GM23338 (cell line): ENCODE data around the gene RELL2.

ENCODE experiments used
- CREB1 ChIP-seq: fragments of 250-450 bp; sonication (Bioruptor Pico); IDR thresholded peaks from 2 replicates; pipeline ENCODE4 v1.5.0; 2020; ENCODE audit warnings: low read depth, mild to moderate bottlenecking, moderate library complexity
- EZH2 ChIP-seq: fragments of 200-600 bp; sonication (generic); IDR thresholded peaks from one replicate; pipeline ENCODE4 v1.8.0; 2017; ENCODE audit warnings: antibody characterized with exemption, mild to moderate bottlenecking, low read depth; ENCODE audit not compliant: unreplicated experiment
- EZH2phosphoT487 ChIP-seq: fragments of 200-600 bp; sonication (generic); IDR thresholded peaks from one replicate; pipeline ENCODE4 v1.8.1; 2018; ENCODE audit warnings: antibody characterized with exemption; ENCODE audit not compliant: unreplicated experiment
- JUNB ChIP-seq: IDR thresholded peaks from one replicate; pipeline ENCODE4 v1.6.1; 2016; ENCODE audit warnings: antibody characterized with exemption; ENCODE audit not compliant: unreplicated experiment
- NANOG ChIP-seq: IDR thresholded peaks from 2 replicates; pipeline ENCODE4 v1.6.1; 2016; ENCODE audit warnings: antibody characterized with exemption, borderline replicate concordance
- POLR2AphosphoS5 ChIP-seq: IDR thresholded peaks from 2 replicates; pipeline ENCODE4 v1.6.1; 2016; ENCODE audit warnings: antibody characterized with exemption, low read depth
- STAT1 ChIP-seq: IDR thresholded peaks from one replicate; pipeline ENCODE4 v1.6.1; 2016; ENCODE audit warnings: antibody characterized with exemption; ENCODE audit not compliant: unreplicated experiment
- ZNF114 ChIP-seq: fragments of 250-450 bp; sonication (Bioruptor Pico); IDR thresholded peaks from 2 replicates; pipeline ENCODE4 v1.5.0; 2020; ENCODE audit warnings: mild to moderate bottlenecking, moderate library complexity
- ZNF331 ChIP-seq: fragments of 250-450 bp; sonication (Bioruptor Pico); IDR thresholded peaks from 2 replicates; pipeline ENCODE4 v1.5.0; 2020; ENCODE audit warnings: low read depth, mild to moderate bottlenecking, moderate library complexity
- TF ChIP-seq, protein P1 (sequence below), 2 experiments: fragments of 200-600 bp in 1 of 2; sonication (generic) in 1 of 2; conservative IDR thresholded peaks; 2 replicates each; pipeline versions ENCODE4 v1.5.1 to v1.6.1; 2016 to 2017; ENCODE audit warnings: antibody characterized with exemption in 2 of 2, low read depth in 2 of 2, mild to moderate bottlenecking in 2 of 2, moderate library complexity in 1 of 2
- TF ChIP-seq, protein P2 (sequence below): IDR thresholded peaks from one replicate; pipeline ENCODE4 v1.6.1; 2018; ENCODE audit warnings: antibody characterized with exemption; ENCODE audit not compliant: unreplicated experiment
- TF ChIP-seq, protein P3 (sequence below): IDR thresholded peaks from 2 replicates; pipeline ENCODE4 v1.6.1; 2016; ENCODE audit warnings: antibody characterized with exemption

DNA sequence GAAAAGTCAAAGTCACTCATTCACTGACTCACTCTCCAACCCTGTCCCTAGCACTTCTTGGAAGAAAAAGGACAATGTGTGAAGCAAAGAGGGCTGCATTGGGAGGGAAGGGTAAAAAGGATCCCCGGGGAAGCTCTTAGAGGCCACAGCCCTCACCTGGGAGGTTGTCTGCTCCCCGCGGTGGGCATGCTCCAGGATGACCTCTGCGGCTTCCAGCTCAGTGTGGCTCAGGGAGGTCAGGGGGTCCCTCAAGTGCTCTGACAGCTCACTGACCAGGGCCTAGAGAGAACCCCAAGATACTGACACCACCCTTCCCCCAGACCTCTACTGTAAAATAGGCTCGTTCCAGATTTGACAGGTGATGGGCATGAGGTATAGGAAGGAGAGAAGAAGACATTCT, 10.4 kb downstream of the RELL2 start:
- TF ChIP-seq, protein P1, sequence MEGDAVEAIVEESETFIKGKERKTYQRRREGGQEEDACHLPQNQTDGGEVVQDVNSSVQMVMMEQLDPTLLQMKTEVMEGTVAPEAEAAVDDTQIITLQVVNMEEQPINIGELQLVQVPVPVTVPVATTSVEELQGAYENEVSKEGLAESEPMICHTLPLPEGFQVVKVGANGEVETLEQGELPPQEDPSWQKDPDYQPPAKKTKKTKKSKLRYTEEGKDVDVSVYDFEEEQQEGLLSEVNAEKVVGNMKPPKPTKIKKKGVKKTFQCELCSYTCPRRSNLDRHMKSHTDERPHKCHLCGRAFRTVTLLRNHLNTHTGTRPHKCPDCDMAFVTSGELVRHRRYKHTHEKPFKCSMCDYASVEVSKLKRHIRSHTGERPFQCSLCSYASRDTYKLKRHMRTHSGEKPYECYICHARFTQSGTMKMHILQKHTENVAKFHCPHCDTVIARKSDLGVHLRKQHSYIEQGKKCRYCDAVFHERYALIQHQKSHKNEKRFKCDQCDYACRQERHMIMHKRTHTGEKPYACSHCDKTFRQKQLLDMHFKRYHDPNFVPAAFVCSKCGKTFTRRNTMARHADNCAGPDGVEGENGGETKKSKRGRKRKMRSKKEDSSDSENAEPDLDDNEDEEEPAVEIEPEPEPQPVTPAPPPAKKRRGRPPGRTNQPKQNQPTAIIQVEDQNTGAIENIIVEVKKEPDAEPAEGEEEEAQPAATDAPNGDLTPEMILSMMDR (conservative IDR thresholded peaks at IDR 0.05; ENCODE audit: low read depth in 2 of 2), result no peak
- TF ChIP-seq POLR2AphosphoS5, result no peak
- TF ChIP-seq CREB1 (CRISPR knock-in tag), result no peak
- TF ChIP-seq, protein P2, sequence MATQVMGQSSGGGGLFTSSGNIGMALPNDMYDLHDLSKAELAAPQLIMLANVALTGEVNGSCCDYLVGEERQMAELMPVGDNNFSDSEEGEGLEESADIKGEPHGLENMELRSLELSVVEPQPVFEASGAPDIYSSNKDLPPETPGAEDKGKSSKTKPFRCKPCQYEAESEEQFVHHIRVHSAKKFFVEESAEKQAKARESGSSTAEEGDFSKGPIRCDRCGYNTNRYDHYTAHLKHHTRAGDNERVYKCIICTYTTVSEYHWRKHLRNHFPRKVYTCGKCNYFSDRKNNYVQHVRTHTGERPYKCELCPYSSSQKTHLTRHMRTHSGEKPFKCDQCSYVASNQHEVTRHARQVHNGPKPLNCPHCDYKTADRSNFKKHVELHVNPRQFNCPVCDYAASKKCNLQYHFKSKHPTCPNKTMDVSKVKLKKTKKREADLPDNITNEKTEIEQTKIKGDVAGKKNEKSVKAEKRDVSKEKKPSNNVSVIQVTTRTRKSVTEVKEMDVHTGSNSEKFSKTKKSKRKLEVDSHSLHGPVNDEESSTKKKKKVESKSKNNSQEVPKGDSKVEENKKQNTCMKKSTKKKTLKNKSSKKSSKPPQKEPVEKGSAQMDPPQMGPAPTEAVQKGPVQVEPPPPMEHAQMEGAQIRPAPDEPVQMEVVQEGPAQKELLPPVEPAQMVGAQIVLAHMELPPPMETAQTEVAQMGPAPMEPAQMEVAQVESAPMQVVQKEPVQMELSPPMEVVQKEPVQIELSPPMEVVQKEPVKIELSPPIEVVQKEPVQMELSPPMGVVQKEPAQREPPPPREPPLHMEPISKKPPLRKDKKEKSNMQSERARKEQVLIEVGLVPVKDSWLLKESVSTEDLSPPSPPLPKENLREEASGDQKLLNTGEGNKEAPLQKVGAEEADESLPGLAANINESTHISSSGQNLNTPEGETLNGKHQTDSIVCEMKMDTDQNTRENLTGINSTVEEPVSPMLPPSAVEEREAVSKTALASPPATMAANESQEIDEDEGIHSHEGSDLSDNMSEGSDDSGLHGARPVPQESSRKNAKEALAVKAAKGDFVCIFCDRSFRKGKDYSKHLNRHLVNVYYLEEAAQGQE, result no peak
- TF ChIP-seq EZH2phosphoT487, result no peak
- TF ChIP-seq, protein P3, sequence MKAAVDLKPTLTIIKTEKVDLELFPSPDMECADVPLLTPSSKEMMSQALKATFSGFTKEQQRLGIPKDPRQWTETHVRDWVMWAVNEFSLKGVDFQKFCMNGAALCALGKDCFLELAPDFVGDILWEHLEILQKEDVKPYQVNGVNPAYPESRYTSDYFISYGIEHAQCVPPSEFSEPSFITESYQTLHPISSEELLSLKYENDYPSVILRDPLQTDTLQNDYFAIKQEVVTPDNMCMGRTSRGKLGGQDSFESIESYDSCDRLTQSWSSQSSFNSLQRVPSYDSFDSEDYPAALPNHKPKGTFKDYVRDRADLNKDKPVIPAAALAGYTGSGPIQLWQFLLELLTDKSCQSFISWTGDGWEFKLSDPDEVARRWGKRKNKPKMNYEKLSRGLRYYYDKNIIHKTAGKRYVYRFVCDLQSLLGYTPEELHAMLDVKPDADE, result no peak
- TF ChIP-seq EZH2, result no peak
- TF ChIP-seq NANOG, result no peak
- TF ChIP-seq STAT1, result no peak
- no peak for TF ChIP-seq JUNB
- TF ChIP-seq ZNF114 (CRISPR knock-in tag), result no peak
- TF ChIP-seq ZNF331 (CRISPR knock-in tag), result no peak
